HG02642 (cell line): ENCODE data around the gene SLC43A2.
A peak's percentile ranks its signal among the peaks of the same experiment; 100 is the strongest.
"Not testable (repeated sequence)": the region's sequence is repeated elsewhere in the genome, so short reads cannot be mapped to it uniquely, and the experiment has no call there.

ENCODE experiments used
- ATAC-seq: cut with Tn5 transposase; IDR thresholded peaks from one replicate; pipeline ENCODE4 v1.9.1; 2021; ENCODE audit warnings: mild to moderate bottlenecking; ENCODE audit not compliant: unreplicated experiment, poor library complexity

Gene SLC43A2

GRCh38 chr17:1592751-1593629 lies 35.6 kb downstream of the SLC43A2 start:
- ATAC-seq, result peak; percentile 73

- ATAC-seq, result no peak
These were observed 37.1 kb downstream of the SLC43A2 start for GRCh38 chr17:1591474-1592090.

- ATAC-seq, result no peak
These were observed 37.7 kb downstream of the SLC43A2 start for GRCh38 chr17:1590747-1591473.

DNA sequence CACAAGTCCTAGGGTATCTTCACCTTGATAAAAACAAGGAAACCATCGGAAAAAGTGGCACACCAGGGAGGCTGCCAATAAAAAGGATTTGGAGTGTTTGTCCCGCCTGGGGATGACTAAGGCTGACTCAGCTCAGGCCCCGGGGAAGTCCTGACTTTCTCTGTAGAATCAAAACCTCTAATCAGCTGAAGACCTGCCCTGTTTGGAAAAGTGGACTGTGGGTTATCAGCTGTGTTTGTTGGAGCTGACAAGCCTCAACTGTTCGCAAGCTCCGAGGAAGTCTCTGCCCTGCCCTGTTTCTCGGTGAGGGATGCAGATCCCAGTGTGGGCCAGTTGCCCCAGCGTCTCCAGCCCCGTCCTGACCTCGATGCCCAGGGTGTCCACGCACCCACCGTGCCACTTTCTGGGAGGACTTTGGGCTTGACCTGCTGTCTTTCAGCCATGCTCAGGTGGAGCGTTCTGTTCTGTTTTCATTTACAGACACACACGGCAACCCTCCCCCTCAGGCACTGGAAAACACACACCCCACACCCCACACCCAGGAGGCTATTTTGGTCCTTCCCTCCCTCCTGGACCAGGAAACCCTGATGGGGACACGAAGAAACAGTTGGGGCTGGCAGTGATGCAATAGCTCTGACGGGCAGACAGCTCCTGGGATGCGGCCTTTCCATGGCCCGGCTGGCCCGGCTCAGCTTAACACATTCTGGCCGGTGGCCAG lies 38.4 kb downstream of the SLC43A2 start:
- no peak for ATAC-seq

- no peak for ATAC-seq
These were observed 39.6 kb downstream of the SLC43A2 start for GRCh38 chr17:1588821-1589585.

DNA sequence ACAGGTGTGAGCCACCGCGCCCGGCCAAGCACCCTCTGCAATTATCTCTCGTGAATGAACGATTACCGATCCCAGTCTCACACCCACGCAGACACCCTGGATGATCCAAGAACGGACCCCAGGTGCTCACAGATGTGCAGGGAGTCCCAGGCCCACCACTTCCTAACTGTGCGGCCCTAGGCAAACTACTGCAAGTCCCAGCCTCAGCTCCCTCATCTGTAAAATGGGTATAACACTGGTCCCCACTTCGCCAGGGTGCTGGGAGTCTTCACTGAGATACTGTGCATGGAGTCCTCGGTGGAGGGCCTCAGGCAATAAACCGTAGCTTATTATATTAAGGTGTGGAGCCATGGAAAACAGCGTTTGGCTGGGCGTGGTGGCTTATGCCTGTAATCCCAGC lies 44.5 kb downstream of the SLC43A2 start:
- no peak for ATAC-seq

GRCh38 chr17:1583556-1583955 lies 45.1 kb downstream of the SLC43A2 start:
- no peak for ATAC-seq

DNA sequence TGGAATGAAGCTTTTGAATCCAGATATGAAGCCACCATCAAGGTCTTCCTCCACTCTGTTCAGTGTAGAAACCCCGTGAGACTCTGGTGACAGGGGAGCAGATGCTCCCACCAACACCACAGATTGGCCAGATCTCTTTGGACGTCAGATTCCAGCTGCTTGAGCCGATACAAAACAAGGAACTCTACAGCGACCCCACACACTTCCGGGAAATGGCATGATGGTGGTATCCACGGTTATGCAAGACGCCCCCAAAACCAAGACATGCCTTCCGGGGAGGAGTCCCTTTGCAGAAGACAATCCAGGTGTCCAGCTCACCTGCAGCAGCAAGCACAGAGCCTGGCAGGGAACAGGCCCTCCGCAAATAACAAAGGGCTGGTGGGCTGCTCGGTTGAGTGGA lies 46.3 kb downstream of the SLC43A2 start:
- ATAC-seq, result no peak

DNA sequence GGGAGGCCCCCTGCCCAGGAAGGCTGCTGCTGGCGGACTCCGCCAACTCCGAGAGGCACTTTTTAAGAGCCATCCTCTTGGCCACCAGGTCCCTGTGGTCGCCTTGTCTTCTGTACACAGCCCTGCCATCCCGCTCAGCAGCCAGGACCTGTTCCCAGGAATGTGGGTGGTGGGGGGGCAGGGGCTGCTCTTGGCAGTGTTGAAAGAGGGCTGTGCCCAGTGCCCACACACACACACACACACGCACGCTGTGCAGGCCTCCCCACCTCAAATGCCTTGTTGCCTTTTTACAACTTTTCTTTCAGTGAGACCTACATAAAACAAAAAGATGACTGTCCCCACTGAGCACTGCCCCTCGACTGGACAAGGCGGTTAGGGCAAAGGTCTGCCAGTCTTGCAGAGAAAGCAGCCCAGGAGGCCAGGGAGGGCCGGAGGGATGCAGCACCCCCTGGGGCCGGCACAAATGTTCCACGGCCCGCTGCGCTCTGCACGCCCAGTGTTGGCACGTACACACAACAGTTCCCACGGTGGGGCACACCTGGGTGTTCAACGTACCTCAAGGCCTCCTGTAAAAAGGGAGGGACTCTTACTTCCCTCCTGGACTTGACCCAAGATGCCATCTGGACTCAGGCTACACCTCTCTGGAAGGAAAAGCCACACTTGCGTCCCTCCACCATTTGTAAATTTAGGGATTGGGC lies 47.5 kb downstream of the SLC43A2 start:
- no peak for ATAC-seq

GRCh38 chr17:1578029-1578428 lies 50.6 kb downstream of the SLC43A2 start:
- no peak for ATAC-seq

DNA sequence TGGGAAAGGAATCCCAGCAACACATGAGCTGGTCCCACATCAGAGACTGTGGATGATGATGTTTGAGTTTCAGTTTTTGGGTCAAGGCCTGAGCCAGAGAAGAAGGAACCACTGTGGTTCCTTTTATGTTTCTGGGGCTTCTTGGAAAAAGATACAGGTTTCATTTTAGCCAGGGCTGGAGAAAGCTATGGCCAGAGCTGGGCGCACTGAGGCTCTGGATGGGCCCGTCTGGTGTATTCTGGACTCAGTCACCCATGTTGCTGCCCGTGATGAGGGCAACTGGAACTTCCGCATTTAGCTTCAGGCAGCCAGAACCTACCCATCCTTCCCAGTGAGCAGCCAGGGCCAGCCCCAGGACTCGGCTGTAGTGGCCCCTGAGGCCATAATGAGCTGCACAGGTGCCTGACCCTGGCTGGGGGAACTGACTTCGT lies 51.0 kb downstream of the SLC43A2 start:
- ATAC-seq, result no peak

DNA sequence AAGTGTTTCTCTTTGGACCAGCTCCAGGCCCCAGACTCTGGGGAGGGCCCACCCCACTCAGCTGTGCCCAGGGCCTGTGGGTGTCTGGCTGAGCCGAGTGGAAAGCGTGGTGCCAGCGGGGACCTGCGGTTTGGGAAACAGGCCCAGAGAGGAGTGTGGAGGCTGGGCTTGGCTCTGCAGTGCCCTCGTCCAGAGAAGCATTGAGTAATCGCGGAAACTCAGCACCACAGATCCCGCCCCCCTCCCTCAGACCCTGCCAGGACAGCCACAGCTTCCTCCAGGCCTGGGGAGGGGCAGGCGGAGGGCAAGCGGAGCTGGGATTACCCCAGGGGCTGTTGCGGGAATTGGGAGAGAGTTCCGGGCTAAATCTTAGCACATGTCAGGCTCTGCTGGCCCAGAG lies 51.5 kb downstream of the SLC43A2 start:
- ATAC-seq, result no peak

DNA sequence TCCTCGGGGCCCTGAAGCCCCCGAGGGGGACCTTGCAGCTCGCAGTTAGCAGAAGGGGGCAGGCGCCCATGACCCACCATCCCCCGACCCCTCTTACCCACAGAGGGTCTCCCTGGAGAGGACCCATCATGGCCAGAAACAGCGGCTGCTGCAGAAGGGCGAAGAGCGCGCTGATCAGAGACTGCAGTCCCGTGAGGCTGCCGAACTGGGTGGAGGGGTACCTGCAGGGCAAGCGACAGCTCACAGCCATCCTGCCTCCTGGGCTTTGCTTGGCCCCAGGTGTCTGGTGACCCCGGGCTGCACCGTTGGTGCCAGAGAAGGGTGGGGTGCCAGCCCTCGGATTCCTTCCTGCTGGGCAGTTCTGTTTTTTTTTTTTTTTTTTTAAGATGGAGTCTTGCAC lies 52.1 kb downstream of the SLC43A2 start:
- no peak for ATAC-seq

- ATAC-seq, result no peak
These were observed 53.8 kb downstream of the SLC43A2 start for GRCh38 chr17:1574697-1575471.

GRCh38 chr17:1573932-1574696 lies 54.5 kb downstream of the SLC43A2 start:
- ATAC-seq, result no peak

DNA sequence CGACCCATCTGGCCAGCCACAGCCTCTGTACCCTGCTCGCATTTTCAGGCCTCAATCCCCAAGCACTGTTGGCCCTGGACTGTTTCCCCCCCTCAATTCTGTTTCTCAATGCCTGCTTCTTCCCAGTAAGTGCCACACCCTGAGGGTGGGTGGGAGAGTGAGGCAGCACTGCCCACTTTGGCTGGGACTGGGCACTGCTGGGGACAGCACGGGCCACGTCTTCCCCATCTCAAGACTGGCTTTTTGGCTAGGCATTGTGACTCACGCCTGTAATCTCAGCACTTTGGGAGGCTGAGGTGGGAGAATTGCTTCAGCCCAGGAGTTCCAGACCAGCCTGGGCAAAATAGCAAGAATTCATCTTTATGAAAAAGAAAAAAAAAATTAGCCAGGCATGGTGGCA lies 56.0 kb downstream of the SLC43A2 start:
- ATAC-seq, result not testable (repeated sequence)

GRCh38 chr17:1571341-1571704 lies 57.3 kb downstream of the SLC43A2 start:
- no peak for ATAC-seq
